ENCODE measurements around the gene DCLRE1B.

The DCLRE1B gene

DNA sequence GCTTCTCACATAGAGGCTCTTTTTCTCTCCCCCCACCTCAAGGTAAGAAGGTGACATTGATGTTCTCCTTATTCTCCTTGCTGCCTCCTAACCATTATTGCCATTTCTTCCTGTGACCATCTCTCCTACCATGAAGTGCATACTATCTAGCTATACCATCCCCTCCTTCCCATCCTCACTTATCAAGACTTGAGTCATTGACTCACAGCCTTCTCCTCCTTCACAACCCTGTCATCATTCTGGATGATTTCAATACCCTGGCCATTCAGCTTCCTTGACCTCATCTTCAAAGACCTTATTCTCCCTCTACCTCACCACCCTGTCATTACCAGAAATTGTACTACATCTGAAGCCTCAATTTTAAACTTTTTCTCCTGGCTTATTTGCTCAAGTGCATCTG lies 13.1 kb downstream of the DCLRE1B start:
- Histone ChIP-seq H3K27me3 (ENCODE audit: low read depth, low read length) (no peaks in the 10 kb centered on the region), H3K4me3 (ENCODE audit: low read length) (no peak overlapping the region), H3K9me3 (ENCODE audit: insufficient read depth, low read length) (no peaks in the 10 kb centered on the region), H3K36me3 (replicated peaks; ENCODE audit: low read depth, low read length) (no peaks in the 10 kb centered on the region), H3K4me1 (ENCODE audit: low read length) (no peaks in the 10 kb centered on the region), H3K27ac (ENCODE audit: low read length) (no peak overlapping the region), H4K20me1 (ENCODE audit: insufficient read depth, low read length) (no peaks in the 10 kb centered on the region), H3K9ac (ENCODE audit: low read length) (no peak overlapping the region), H2AFZ (ENCODE audit: low read depth, low read length) (no peak overlapping the region), H3K4me2 (ENCODE audit: low read length) (no peak overlapping the region), H3K79me2 (ENCODE audit: low read length) (no peaks in the 10 kb centered on the region)
- no peak for TF ChIP-seq EZH2phosphoT487 (IDR thresholded peaks at IDR 0.05; ENCODE audit: low read depth)
- TF ChIP-seq, protein P1, sequence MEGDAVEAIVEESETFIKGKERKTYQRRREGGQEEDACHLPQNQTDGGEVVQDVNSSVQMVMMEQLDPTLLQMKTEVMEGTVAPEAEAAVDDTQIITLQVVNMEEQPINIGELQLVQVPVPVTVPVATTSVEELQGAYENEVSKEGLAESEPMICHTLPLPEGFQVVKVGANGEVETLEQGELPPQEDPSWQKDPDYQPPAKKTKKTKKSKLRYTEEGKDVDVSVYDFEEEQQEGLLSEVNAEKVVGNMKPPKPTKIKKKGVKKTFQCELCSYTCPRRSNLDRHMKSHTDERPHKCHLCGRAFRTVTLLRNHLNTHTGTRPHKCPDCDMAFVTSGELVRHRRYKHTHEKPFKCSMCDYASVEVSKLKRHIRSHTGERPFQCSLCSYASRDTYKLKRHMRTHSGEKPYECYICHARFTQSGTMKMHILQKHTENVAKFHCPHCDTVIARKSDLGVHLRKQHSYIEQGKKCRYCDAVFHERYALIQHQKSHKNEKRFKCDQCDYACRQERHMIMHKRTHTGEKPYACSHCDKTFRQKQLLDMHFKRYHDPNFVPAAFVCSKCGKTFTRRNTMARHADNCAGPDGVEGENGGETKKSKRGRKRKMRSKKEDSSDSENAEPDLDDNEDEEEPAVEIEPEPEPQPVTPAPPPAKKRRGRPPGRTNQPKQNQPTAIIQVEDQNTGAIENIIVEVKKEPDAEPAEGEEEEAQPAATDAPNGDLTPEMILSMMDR (IDR thresholded peaks at IDR 0.05; ENCODE audit: low read depth, low read length): no peak

DNA sequence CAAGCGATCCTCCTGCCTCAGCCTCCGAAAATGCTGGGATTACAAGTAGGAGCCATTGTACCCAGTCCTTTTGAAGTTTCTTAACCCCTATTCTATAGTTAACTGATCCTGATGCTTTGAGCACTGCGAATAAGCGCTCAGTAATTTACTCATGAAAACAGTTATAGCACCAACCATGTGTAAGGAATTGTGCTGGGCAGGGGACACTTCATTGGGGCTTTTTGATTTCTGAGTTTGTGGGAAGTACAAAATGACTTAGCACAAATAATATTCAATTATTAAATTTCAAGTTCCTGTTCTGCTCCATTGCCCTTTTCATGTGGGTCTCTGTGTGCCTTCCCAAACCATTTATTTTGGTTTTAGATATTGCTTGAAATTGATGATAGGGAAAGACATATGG lies 17.8 kb downstream of the DCLRE1B start:
- H3K36me3 ChIP-seq (replicated peaks; ENCODE audit: low read depth, low read length): no peaks in the 10 kb centered on the region
- H3K9me3 ChIP-seq (ENCODE audit: insufficient read depth, low read length): no peaks in the 10 kb centered on the region
- H3K27ac ChIP-seq (ENCODE audit: low read length): no peak overlapping the region
- no peak for TF ChIP-seq EZH2phosphoT487 (IDR thresholded peaks at IDR 0.05; ENCODE audit: low read depth)
- TF ChIP-seq, protein P1 (IDR thresholded peaks at IDR 0.05; ENCODE audit: low read depth, low read length): no peak
- no peaks in the 10 kb centered on the region for H3K27me3 ChIP-seq (ENCODE audit: low read depth, low read length)
- H3K4me1 ChIP-seq (ENCODE audit: low read length): peaks cover 4% of the 10 kb centered on the region
- H3K4me3 ChIP-seq (ENCODE audit: low read length): no peak overlapping the region
- H3K79me2 ChIP-seq (ENCODE audit: low read length): no peaks in the 10 kb centered on the region
- H2AFZ ChIP-seq (ENCODE audit: low read depth, low read length): no peak overlapping the region
- no peak overlapping the region for H3K4me2 ChIP-seq (ENCODE audit: low read length)
- H3K9ac ChIP-seq (ENCODE audit: low read length): no peak overlapping the region
- H4K20me1 ChIP-seq (ENCODE audit: insufficient read depth, low read length): no peaks in the 10 kb centered on the region

DNA sequence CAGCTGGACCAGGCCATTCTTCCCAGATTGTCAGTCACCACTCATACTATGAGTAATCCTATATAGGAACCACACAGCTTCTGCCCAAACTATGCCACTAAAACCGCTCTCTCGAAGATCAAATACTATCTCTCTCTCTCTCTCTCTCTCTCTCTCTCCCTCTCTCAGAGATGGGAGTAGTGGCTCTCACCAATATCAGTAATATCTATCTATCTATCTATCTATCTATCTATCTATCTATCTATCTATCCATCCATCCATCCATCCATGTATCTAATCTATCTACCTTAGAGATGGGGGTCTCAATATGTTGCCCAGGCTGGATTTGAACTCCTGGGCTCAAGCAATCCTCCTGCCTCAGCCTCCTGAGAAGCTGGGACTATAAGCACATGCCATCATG lies 19.3 kb downstream of the DCLRE1B start:
- Histone ChIP-seq H3K27ac (ENCODE audit: low read length) (no peak overlapping the region), H3K27me3 (ENCODE audit: low read depth, low read length) (no peaks in the 10 kb centered on the region), H2AFZ (ENCODE audit: low read depth, low read length) (no peak overlapping the region), H3K36me3 (replicated peaks; ENCODE audit: low read depth, low read length) (no peaks in the 10 kb centered on the region), H4K20me1 (ENCODE audit: insufficient read depth, low read length) (no peaks in the 10 kb centered on the region), H3K4me1 (ENCODE audit: low read length) (peaks cover 10% of the 10 kb centered on the region), H3K9me3 (ENCODE audit: insufficient read depth, low read length) (no peaks in the 10 kb centered on the region), H3K4me3 (ENCODE audit: low read length) (no peak overlapping the region), H3K9ac (ENCODE audit: low read length) (no peak overlapping the region), H3K79me2 (ENCODE audit: low read length) (0 out of 2 replicates have a peak, but pooled peaks cover 3% of the 10 kb centered on the region), H3K4me2 (ENCODE audit: low read length) (no peak overlapping the region)
- TF ChIP-seq, protein P1 (IDR thresholded peaks at IDR 0.05; ENCODE audit: low read depth, low read length): no peak
- TF ChIP-seq EZH2phosphoT487 (IDR thresholded peaks at IDR 0.05; ENCODE audit: low read depth): no peak

DNA sequence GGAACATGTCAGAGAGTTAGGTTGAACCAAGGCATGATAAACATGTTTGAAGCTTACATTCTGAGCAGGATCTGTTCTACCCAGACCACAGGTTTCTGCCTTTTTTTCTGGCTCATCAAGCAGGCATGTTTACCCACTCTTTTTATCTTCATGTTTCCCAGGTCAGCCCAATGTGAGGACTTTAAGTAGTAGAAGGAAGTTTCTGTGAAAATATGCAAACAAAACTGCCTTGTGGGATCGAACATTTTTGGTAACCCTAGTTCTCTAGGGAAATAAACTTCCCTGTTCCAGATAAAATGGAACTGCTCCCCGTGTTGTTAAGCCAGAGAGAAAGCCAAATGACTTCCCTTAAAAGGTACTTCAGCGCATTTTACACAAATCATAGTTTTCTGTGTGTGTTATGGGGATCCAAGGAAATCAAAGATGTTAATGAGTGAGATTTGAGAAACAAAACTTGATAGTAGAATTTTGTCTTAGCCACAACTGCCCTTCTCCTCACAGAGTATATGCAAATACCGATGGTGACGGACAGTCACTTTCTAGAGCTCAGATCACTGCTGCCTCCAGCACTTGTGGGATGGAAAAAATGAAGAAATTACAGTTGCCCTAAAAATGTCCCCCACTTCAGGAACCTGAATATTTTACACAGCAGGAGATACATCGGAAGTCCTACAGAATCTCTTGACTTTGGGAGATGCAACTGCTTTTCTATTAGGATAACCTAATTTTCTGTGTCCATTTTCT lies 23.2 kb downstream of the DCLRE1B start:
- peak overlapping the region; percentile 97 for H3K4me2 ChIP-seq (ENCODE audit: low read length)
- peak overlapping the region; percentile 60 for H3K27ac ChIP-seq (ENCODE audit: low read length)
- H4K20me1 ChIP-seq (ENCODE audit: insufficient read depth, low read length): peaks cover 23% of the 10 kb centered on the region

More for the DNA sequence above, 23.2 kb downstream of the DCLRE1B start:
- H3K27me3 ChIP-seq (ENCODE audit: low read depth, low read length): no peaks in the 10 kb centered on the region
- H3K36me3 ChIP-seq (replicated peaks; ENCODE audit: low read depth, low read length): no peaks in the 10 kb centered on the region
- peak overlapping the region; percentile 98 for H3K4me3 ChIP-seq (ENCODE audit: low read length)
- H3K9ac ChIP-seq (ENCODE audit: low read length): peak overlapping the region; percentile 77
- TF ChIP-seq, protein P1 (IDR thresholded peaks at IDR 0.05; ENCODE audit: low read depth, low read length): no peak
- no peak for TF ChIP-seq EZH2phosphoT487 (IDR thresholded peaks at IDR 0.05; ENCODE audit: low read depth)
- peaks cover 40% of the 10 kb centered on the region for H3K79me2 ChIP-seq (ENCODE audit: low read length)
- H3K9me3 ChIP-seq (ENCODE audit: insufficient read depth, low read length): no peaks in the 10 kb centered on the region
- peak overlapping the region; percentile 84 for H2AFZ ChIP-seq (ENCODE audit: low read depth, low read length)
- peaks cover 23% of the 10 kb centered on the region for H3K4me1 ChIP-seq (ENCODE audit: low read length)
